ENCODE data around the gene LMCD1.

LMCD1 gene

GRCh38 chr3:8473990-8474389, 27.6 kb upstream of the LMCD1 start:
- Histone ChIP-seq H3K9me2 (replicated peaks; ENCODE audit: insufficient read depth, low read length) (no peaks in the 10 kb centered on the region; the same call in 1 of the 2 replicates), H3K27ac (ENCODE audit: low read depth, low read length) (no peak overlapping the region), H3K79me2 (ENCODE audit: insufficient read depth, low read length) (no peaks in the 10 kb centered on the region), H4K20me1 (ENCODE audit: low read depth, low read length) (no peaks in the 10 kb centered on the region), H3K9me3 (ENCODE audit: insufficient read depth, low read length) (no peaks in the 10 kb centered on the region), H3K36me3 (ENCODE audit: low read length) (no peaks in the 10 kb centered on the region), H2AFZ (ENCODE audit: low read depth, low read length, severe bottlenecking) (no peak overlapping the region), H3K27me3 (ENCODE audit: low read length) (no peaks in the 10 kb centered on the region), H3K4me2 (ENCODE audit: low read depth, low read length, poor library complexity, severe bottlenecking) (no peak overlapping the region), H3F3A (ENCODE audit: insufficient read depth) (no peaks in the 10 kb centered on the region), H3K4me3 (ENCODE audit: insufficient read depth, low read length, poor library complexity, severe bottlenecking) (no peak overlapping the region), H3K9ac (ENCODE audit: low read length) (no peak overlapping the region)
- no peak for TF ChIP-seq EZH2phosphoT487 (conservative IDR thresholded peaks at IDR 0.05; ENCODE audit: low read length)
- TF ChIP-seq, protein P1, sequence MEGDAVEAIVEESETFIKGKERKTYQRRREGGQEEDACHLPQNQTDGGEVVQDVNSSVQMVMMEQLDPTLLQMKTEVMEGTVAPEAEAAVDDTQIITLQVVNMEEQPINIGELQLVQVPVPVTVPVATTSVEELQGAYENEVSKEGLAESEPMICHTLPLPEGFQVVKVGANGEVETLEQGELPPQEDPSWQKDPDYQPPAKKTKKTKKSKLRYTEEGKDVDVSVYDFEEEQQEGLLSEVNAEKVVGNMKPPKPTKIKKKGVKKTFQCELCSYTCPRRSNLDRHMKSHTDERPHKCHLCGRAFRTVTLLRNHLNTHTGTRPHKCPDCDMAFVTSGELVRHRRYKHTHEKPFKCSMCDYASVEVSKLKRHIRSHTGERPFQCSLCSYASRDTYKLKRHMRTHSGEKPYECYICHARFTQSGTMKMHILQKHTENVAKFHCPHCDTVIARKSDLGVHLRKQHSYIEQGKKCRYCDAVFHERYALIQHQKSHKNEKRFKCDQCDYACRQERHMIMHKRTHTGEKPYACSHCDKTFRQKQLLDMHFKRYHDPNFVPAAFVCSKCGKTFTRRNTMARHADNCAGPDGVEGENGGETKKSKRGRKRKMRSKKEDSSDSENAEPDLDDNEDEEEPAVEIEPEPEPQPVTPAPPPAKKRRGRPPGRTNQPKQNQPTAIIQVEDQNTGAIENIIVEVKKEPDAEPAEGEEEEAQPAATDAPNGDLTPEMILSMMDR (IDR thresholded peaks at IDR 0.05; ENCODE audit: insufficient read depth, low read length, poor library complexity, severe bottlenecking) = no peak

DNA sequence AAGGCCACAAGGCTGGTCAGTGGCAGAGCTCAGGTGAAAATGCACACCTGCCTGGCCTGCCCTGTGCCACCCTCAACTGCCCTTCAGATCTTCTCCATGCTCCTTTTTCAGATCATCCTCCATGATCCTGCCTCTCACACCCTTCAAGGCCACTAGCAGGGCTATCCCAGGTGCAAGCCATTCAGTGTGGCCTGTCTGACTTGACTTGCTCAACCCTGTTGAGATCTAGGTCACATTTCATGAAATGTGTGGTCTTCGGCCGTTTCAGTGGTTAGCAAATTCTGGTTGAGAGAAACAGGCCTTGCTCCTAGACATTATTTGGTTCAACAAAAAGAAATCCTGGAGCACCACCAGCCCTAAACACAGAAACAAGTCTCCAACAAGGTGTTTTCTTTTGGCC, 26.6 kb upstream of the LMCD1 start:
- no peaks in the 10 kb centered on the region for H3K9me3 ChIP-seq (ENCODE audit: insufficient read depth, low read length)
- no peaks in the 10 kb centered on the region for H3F3A ChIP-seq (ENCODE audit: insufficient read depth)
- no peak overlapping the region for H3K27ac ChIP-seq (ENCODE audit: low read depth, low read length)
- no peaks in the 10 kb centered on the region for H3K27me3 ChIP-seq (ENCODE audit: low read length)
- H2AFZ ChIP-seq (ENCODE audit: low read depth, low read length, severe bottlenecking) = no peak overlapping the region
- TF ChIP-seq, protein P1 (IDR thresholded peaks at IDR 0.05; ENCODE audit: insufficient read depth, low read length, poor library complexity, severe bottlenecking) = no peak
- TF ChIP-seq EZH2phosphoT487 (conservative IDR thresholded peaks at IDR 0.05; ENCODE audit: low read length) = no peak
- no peaks in the 10 kb centered on the region for H3K36me3 ChIP-seq (ENCODE audit: low read length)
- H3K9me2 ChIP-seq (replicated peaks; ENCODE audit: insufficient read depth, low read length) = no peaks in the 10 kb centered on the region; the same call in 1 of the 2 replicates
- no peaks in the 10 kb centered on the region for H4K20me1 ChIP-seq (ENCODE audit: low read depth, low read length)
- no peaks in the 10 kb centered on the region for H3K79me2 ChIP-seq (ENCODE audit: insufficient read depth, low read length)
- no peak overlapping the region for H3K4me2 ChIP-seq (ENCODE audit: low read depth, low read length, poor library complexity, severe bottlenecking)
- no peak overlapping the region for H3K9ac ChIP-seq (ENCODE audit: low read length)
- H3K4me3 ChIP-seq (ENCODE audit: insufficient read depth, low read length, poor library complexity, severe bottlenecking) = no peak overlapping the region

DNA sequence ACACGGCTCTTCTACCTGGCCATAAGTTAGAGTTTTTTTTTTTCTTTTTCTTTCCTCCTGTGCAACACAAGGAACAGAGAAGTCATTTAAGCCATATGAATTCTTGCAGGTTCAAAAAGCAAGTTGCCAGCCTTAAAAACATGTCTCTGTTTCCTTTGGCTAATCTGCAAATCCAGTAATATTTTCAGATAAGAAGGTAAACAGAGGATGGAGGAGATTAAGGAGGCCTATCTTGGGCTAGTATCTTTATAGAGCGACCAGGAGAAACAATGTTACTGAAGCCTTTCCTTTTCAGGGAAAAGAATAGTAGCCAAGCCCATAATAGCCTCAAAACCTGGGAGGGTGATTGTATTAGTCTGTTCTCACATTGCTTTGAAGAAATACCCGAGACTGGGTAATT, 20.9 kb upstream of the LMCD1 start:
- TF ChIP-seq EZH2phosphoT487 (conservative IDR thresholded peaks at IDR 0.05; ENCODE audit: low read length) = no peak
- TF ChIP-seq, protein P1 (IDR thresholded peaks at IDR 0.05; ENCODE audit: insufficient read depth, low read length, poor library complexity, severe bottlenecking) = no peak
- Histone ChIP-seq H3K36me3 (ENCODE audit: low read length) (no peaks in the 10 kb centered on the region), H3K4me3 (ENCODE audit: insufficient read depth, low read length, poor library complexity, severe bottlenecking) (no peak overlapping the region), H3K9ac (ENCODE audit: low read length) (no peak overlapping the region), H3K9me2 (replicated peaks; ENCODE audit: insufficient read depth, low read length) (no peaks in the 10 kb centered on the region), H3K4me2 (ENCODE audit: low read depth, low read length, poor library complexity, severe bottlenecking) (no peak overlapping the region), H2AFZ (ENCODE audit: low read depth, low read length, severe bottlenecking) (no peak overlapping the region), H3K9me3 (ENCODE audit: insufficient read depth, low read length) (no peaks in the 10 kb centered on the region), H4K20me1 (ENCODE audit: low read depth, low read length) (no peaks in the 10 kb centered on the region), H3K79me2 (ENCODE audit: insufficient read depth, low read length) (no peaks in the 10 kb centered on the region), H3F3A (ENCODE audit: insufficient read depth) (no peaks in the 10 kb centered on the region), H3K27me3 (ENCODE audit: low read length) (no peaks in the 10 kb centered on the region), H3K27ac (ENCODE audit: low read depth, low read length) (no peak overlapping the region)
